Uterus (tissue), 4 donors: ENCODE results near the gene CYYR1. TPM values are rescaled to one million over a fixed set of nuclear protein-coding genes. Genes with fewer than 3 reads are reported as not detected.

ENCODE experiments used
- DNase-seq, 2 donors: peaks; one replicate each; pipeline ENCODE4 v3.0.0-alpha.2; 2019 to 2020
- H3K27ac ChIP-seq, 2 donors: fragments of 200-600 bp; sonication (generic); 1 replicate in 1 of 2; 2 replicates in 1 of 2; pipeline ENCODE4 v1.5.1; 2016 to 2018
- H3K27me3 ChIP-seq, 2 donors: fragments of 200-600 bp; sonication (generic); one replicate each; pipeline ENCODE4 v1.5.1; 2018 to 2019; ENCODE audit warnings: control low read depth in 1 of 2
- H3K36me3 ChIP-seq, 2 donors: fragments of 200-600 bp; sonication (generic); one replicate each; pipeline ENCODE4 v1.5.1; 2019; ENCODE audit warnings: control low read depth in 1 of 2
- H3K4me1 ChIP-seq, 2 donors: fragments of 200-600 bp; sonication (generic); one replicate each; pipeline ENCODE4 v1.5.1; 2018 to 2019; ENCODE audit warnings: control low read depth in 1 of 2
- H3K4me3 ChIP-seq, 2 donors: fragments of 200-600 bp; sonication (generic); 1 replicate in 1 of 2; 2 replicates in 1 of 2; pipeline ENCODE4 v1.5.1; 2018 to 2019; ENCODE audit warnings: mild to moderate bottlenecking in 1 of 2
- H3K9me3 ChIP-seq, 2 donors: fragments of 200-600 bp; sonication (generic); one replicate each; pipeline ENCODE4 v1.5.1; 2019; ENCODE audit warnings: control low read depth in 1 of 2
- POLR2A ChIP-seq, 2 donors: fragments of 450-650 bp; IDR thresholded peaks; one replicate each; pipeline ENCODE4 v1.6.1; 2016; ENCODE audit warnings: antibody characterized with exemption in 2 of 2, mild to moderate bottlenecking in 1 of 2, moderate library complexity in 1 of 2
- intact Hi-C: fragments of 100-400 bp; cut with DNase I; formaldehyde crosslinking; loops from one replicate; pipeline ENCODE4 v1.15.1; 2023; ENCODE audit warnings: low total_unique reads
- total RNA-seq, 4 donors: library from RNA; depleted of rRNA in 3 of 4; stranded (reverse); fragments of >200 nt in 3 of 4; gene quantifications; one replicate each; pipeline versions ENCODE4 v1.1.0 to v1.2.4, GENCODE V29; 2014 to 2023
- TF ChIP-seq, protein P1 (sequence below), 4 experiments: fragments of 200-600 bp in 2 of 4; fragments of 450-650 bp in 2 of 4; sonication (generic) in 2 of 4; IDR thresholded peaks; one replicate each; pipeline ENCODE4 v1.5.1; 2016 to 2019; ENCODE audit warnings: antibody characterized with exemption in 4 of 4, mild to moderate bottlenecking in 2 of 4, moderate library complexity in 1 of 4
- donor health status: DM: yes; HTN: yes; CAD: no.

The CYYR1 gene
- total RNA-seq, 4 donors from 2014 or later, result 15.9 to 83.8 (median 23.7) TPM

DNA sequence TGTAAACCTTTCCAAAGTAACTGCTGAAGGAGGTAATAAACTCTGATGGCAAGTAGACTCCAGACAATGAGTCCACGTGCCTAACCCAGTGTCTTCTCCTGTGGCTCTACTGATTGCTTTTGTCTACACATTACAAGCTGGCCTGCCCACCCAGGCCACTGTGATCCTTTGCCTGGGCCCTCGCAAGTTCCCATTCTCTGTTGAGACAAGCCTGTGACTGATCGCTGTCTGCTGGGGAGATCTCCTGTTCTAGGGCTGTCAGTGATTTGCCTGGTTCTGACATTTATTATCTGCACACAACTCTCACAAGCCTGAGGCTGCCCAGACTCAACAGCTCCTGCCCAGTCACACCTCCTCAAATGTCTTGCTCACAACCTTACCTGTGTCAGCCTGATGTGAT, 81.4 kb downstream of the CYYR1 start:
- DNase-seq, result no peak
- no peak overlapping the region for H3K27ac ChIP-seq
- no peak for TF ChIP-seq POLR2A (IDR thresholded peaks at IDR 0.05)
- TF ChIP-seq, protein P1, sequence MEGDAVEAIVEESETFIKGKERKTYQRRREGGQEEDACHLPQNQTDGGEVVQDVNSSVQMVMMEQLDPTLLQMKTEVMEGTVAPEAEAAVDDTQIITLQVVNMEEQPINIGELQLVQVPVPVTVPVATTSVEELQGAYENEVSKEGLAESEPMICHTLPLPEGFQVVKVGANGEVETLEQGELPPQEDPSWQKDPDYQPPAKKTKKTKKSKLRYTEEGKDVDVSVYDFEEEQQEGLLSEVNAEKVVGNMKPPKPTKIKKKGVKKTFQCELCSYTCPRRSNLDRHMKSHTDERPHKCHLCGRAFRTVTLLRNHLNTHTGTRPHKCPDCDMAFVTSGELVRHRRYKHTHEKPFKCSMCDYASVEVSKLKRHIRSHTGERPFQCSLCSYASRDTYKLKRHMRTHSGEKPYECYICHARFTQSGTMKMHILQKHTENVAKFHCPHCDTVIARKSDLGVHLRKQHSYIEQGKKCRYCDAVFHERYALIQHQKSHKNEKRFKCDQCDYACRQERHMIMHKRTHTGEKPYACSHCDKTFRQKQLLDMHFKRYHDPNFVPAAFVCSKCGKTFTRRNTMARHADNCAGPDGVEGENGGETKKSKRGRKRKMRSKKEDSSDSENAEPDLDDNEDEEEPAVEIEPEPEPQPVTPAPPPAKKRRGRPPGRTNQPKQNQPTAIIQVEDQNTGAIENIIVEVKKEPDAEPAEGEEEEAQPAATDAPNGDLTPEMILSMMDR (IDR thresholded peaks at IDR 0.05), result no peak
- H3K4me1 ChIP-seq, result no peaks in the 10 kb centered on the region
- H3K27me3 ChIP-seq, result no peaks in the 10 kb centered on the region
- intact Hi-C loops, result no loop called here
- no peak overlapping the region for H3K4me3 ChIP-seq
- no peaks in the 10 kb centered on the region for H3K9me3 ChIP-seq
- no peaks in the 10 kb centered on the region for H3K36me3 ChIP-seq

DNA sequence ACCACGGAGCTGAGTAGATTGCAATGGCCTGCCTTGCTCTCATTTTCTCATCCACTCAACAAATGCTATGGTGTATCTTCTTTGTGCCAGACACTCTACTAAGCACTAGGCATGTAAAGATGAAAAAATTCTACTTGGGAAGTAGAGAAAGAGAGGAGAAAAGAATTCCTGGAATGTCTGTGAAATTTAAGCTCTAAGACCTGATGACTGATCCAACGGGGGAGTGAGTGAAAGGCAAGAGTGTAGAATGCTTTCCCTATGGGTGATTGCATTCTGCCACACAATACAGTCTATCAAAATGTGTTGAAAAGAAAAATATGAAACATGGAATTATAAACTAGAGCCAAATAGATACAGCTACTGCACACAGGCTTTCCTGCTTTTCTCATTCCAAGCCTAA, 82.3 kb downstream of the CYYR1 start:
- Histone ChIP-seq H3K9me3 (no peaks in the 10 kb centered on the region), H3K4me1 (no peaks in the 10 kb centered on the region), H3K27me3 (no peaks in the 10 kb centered on the region), H3K36me3 (no peaks in the 10 kb centered on the region), H3K27ac (no peak overlapping the region), H3K4me3 (no peak overlapping the region)
- intact Hi-C loops, result no loop called here
- TF ChIP-seq, protein P1 (IDR thresholded peaks at IDR 0.05), result no peak
- TF ChIP-seq POLR2A (IDR thresholded peaks at IDR 0.05), result no peak
- no peak for DNase-seq

- H3K4me3 ChIP-seq, result no peak overlapping the region
- H3K27me3 ChIP-seq, result no peaks in the 10 kb centered on the region
- no peaks in the 10 kb centered on the region for H3K9me3 ChIP-seq
- H3K4me1 ChIP-seq, result no peaks in the 10 kb centered on the region
- intact Hi-C loops, result no loop called here
- H3K36me3 ChIP-seq, result no peaks in the 10 kb centered on the region
- DNase-seq, result no peak
- no peak overlapping the region for H3K27ac ChIP-seq
- TF ChIP-seq POLR2A (IDR thresholded peaks at IDR 0.05), result no peak
- TF ChIP-seq, protein P1 (IDR thresholded peaks at IDR 0.05), result no peak
Observed at GRCh38 chr21:26489781-26490180, 83.3 kb downstream of the CYYR1 start.

- no peak for TF ChIP-seq POLR2A (IDR thresholded peaks at IDR 0.05)
- TF ChIP-seq, protein P1 (IDR thresholded peaks at IDR 0.05), result no peak
- intact Hi-C loops, result no loop called here
- H3K36me3 ChIP-seq, result no peaks in the 10 kb centered on the region
Observed at GRCh38 chr21:26487981-26488480, 85.1 kb downstream of the CYYR1 start.

DNA sequence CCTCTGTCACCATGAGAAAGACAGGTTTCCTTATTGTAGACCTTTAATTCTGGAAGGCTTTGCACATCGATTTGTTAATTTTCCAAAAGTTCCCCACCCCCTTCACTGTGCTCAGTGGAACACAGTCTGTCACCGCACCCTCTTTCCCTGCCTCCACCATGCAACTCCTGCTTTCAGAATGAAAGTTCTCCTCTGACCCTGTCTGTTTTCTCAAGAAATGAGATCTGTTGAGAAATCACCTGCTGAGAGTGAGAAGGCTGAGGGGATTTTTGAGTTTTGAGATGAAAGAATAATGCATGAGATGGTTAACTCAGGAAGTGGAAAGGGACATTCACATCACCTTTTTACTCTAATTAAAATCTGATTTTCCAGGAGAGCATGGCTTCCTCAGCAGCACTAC, 99.6 kb downstream of the CYYR1 start:
- intact Hi-C loops, result no loop called here
- Histone ChIP-seq H3K4me1 (no peaks in the 10 kb centered on the region), H3K27ac (no peak overlapping the region), H3K9me3 (no peaks in the 10 kb centered on the region), H3K27me3 (no peaks in the 10 kb centered on the region), H3K4me3 (no peak overlapping the region), H3K36me3 (no peaks in the 10 kb centered on the region)
- DNase-seq, result no peak
- TF ChIP-seq, protein P1 (IDR thresholded peaks at IDR 0.05), result no peak
- no peak for TF ChIP-seq POLR2A (IDR thresholded peaks at IDR 0.05)

More at GRCh38 chr21:26487981-26488480, 85.1 kb downstream of the CYYR1 start:
- Histone ChIP-seq H3K4me1 (no peaks in the 10 kb centered on the region), H3K4me3 (no peak overlapping the region), H3K9me3 (no peaks in the 10 kb centered on the region), H3K27ac (no peak overlapping the region), H3K27me3 (no peaks in the 10 kb centered on the region)
- no peak for DNase-seq
